Cerebellar cortex (tissue), 1 donor: ENCODE data around the gene IRGQ.

Experiments used
- DNase-seq: peaks from one replicate; pipeline ENCODE4 v3.0.0-alpha.2; 2015; ENCODE audit warnings: low spot score

Gene IRGQ

DNA sequence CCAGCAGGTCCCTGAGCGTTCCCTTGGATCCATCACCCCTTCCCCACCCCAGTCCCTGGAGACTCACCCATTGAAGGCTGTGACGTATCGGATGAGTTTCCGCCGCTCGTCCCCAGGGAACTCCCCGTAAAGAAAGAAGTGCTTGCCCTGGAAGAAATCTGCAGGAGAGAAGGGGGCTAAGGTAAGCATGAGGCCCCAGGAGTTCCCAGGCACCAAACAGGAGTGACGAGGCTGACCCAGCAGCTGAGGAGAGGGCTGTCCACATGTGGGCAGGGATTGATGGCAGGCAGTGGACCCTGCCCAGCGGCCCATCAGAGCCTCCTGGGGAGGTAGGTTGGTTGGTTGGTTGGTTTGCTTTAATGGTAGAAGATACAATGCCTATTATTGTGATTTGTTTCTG, 51.9 kb downstream of the IRGQ start:
- no peak for DNase-seq

DNA sequence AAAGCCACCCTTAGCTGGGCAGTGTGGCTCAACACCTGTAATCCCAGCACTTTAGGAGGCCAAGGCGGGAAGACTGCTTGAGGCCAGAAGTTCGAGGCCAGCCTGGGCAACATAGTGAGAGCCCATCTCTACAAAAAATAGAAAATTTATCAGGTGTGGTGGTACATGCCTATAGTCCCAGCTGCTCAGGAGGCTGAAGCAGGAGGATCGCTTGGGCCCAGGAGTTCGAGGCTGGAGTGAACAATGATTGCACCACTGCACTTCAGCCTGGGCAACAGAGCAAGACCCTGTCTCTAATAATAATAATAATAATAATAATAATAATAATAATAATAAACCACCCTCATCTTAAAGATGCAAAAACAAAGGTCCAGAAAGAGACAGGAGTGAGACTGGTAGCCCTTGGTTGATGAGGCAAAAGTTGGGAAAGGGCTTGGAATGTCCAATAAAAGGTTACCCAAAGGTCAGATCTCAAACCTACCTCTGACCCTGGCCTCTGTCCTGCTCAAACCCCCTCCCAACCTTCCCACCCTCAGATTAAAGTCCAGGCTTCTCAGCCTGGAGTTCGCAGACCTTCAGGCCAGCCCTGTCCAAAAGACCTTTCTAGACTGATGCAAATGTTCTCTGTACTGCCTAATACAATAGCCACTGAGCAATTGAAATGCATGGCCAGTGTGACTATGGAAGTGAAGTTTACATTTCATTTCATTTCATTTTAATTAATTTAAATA, 53.8 kb downstream of the IRGQ start:
- no peak for DNase-seq

DNA sequence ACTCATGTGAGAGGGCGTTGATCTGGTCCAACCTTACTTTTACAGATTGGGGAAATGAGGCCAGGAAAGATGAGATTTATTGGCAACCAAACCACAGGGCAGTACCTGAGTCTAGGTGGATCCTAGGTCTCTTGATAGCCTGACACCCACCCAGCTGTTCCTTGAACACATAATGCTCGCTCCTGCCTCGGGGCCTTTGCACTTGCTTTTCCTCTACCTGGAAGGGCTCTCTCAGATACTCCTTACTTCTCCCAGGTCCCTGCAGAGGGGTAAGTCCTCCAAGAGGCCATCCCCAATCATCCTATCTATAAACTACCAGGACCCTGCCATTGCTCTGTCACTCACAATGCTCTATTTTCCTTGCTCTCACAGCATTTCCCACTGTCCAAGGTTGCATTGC, 55.6 kb downstream of the IRGQ start:
- DNase-seq, result no peak

DNA sequence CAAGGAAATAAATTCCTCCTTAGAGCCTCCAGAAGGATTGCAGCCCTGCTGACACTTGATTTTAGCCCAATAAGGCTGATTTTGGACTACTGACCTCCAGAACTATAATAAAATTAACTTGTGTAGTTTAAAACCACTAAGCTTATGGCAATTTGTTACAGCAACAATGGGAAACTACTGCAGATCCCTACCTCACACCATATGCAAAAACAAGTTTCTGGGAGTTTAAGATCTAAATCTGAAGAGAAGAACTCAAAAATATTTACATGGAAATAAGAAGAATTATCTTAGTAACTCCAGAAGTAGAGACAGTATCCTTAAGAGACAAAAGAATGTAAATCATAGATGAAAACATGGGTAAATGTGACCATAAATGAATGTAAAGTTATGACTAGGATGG, 57.0 kb downstream of the IRGQ start:
- no peak for DNase-seq

DNA sequence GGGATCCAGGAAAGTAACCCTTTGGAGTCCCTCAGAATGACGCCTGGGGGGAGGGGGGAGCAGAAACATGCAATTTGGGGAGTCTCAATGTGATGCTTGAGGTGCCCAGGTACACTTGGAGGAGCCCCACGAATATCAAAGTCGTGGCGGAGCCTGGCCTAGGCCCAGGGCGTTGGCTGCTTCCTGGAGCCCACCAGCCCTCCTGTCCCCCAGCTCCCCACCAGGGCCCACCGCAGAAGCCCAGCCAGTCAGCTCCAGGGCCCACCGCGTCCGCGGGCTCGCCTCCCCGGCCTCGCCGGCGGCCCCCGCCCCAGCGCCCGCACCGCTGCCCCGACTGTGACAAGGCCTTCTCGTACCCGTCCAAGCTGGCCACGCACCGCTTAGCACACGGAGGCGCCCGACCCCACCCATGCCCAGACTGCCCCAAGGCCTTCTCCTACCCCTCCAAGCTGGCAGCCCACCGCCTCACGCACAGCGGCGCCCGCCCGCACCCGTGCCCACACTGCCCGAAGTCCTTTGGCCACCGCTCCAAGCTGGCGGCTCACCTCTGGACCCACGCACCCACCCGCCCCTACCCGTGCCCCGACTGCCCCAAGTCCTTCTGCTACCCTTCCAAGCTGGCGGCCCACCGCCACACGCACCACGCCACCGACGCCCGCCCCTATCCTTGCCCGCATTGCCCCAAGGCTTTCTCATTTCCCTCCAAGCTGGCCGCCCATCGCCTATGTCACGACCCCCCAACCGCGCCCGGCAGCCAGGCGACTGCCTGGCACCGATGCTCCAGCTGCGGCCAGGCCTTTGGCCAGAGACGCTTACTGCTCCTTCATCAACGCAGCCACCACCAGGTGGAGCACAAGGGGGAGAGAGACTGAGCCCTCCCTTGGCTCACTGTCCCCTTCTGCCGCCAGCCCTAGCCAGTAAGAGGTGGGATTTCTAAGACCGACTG, 60.8 kb downstream of the IRGQ start:
- peak; percentile 89 for DNase-seq
